ENCODE measurements around the gene TCF25. TPM values are rescaled to one million over a fixed set of nuclear protein-coding genes. Genes with fewer than 3 reads are reported as not detected.
"Not testable (repeated sequence)": the region's sequence is repeated elsewhere in the genome, so short reads cannot be mapped to it uniquely, and the experiment has no call there.

Gene TCF25
- total RNA-seq, 1 experiment from 2014 or later = 345 TPM

GRCh38 chr16:89931305-89931896 is 58.0 kb downstream of the TCF25 start:
- Histone ChIP-seq H2AFZ (ENCODE audit: low read depth, low read length, poor library complexity, severe bottlenecking) (no peak overlapping the region), H3K4me3 (replicated peaks in 1 of 2; ENCODE audit: low read depth in 1 of 2, low read length in 2 of 2) (no peak overlapping the region), H3K9ac (ENCODE audit: low read length) (no peak overlapping the region), H3K9me3 (ENCODE audit: control insufficient read depth in 1 of 2, insufficient read depth in 1 of 2, low read depth in 1 of 2, low read length in 2 of 2) (peaks cover 0 to 5% of the 10 kb centered on the region in 2 experiments; a peak in 1 of 4 replicates), H3K4me2 (ENCODE audit: low read length) (no peak overlapping the region), H3K27ac (ENCODE audit: low read depth, low read length) (peak overlapping the region; percentile 22; the same call in 1 of the 2 replicates), H3K27me3 (ENCODE audit: insufficient read depth, low read length) (no peaks in the 10 kb centered on the region), H4K20me1 (ENCODE audit: insufficient read depth) (no peaks in the 10 kb centered on the region), H3K79me2 (ENCODE audit: insufficient read depth, low read length) (peaks cover 48% of the 10 kb centered on the region), H3K36me3 (ENCODE audit: control insufficient read depth in 1 of 2, insufficient read depth in 2 of 2, low read length in 2 of 2) (peaks cover 54 to 62% of the 10 kb centered on the region in 2 experiments), H3K4me1 (ENCODE audit: control insufficient read depth in 1 of 2, insufficient read depth in 2 of 2, low read length in 2 of 2) (peaks cover 0 to 7% of the 10 kb centered on the region in 2 experiments; a peak in 1 of 4 replicates), H3K9me2 (ENCODE audit: insufficient read depth) (no peaks in the 10 kb centered on the region)
- intact Hi-C loops (cut with micrococcal nuclease) = no loop called here
- CTCF ChIA-PET = no interaction called here
- RAD21 ChIA-PET (ENCODE audit: low non-redundant PET in 1 of 2, low total read pairs in 2 of 2, uncharacterized antibody in 2 of 2, unreplicated experiment in 2 of 2) = no interaction called here
- BruUV-seq (replicated peaks) = no TSS peak
- ATAC-seq (no peak), DNase-seq (ENCODE audit: low read depth, low spot score) (no peak)
- TF ChIP-seq POLR2A (IDR thresholded peaks at IDR 0.05; ENCODE audit: borderline replicate concordance, extremely low read depth, insufficient read depth, insufficient read length) = no peak
- no peak for TF ChIP-seq FOSL1 (IDR thresholded peaks at IDR 0.05; ENCODE audit: low read depth)
- no peak for TF ChIP-seq JUND (IDR thresholded peaks at IDR 0.05)
- no peak for TF ChIP-seq SP1 (IDR thresholded peaks at IDR 0.05; ENCODE audit: low read depth)
- POLR2A ChIA-PET = interaction anchor here (1.0 to 2.0 kb wide), 2 partner anchors 8 to 10 kb away, joined by 3 to 9 read pairs; partner anchors contain the start of gene TUBB3

- Histone ChIP-seq H3K27me3 (ENCODE audit: insufficient read depth, low read length) (no peaks in the 10 kb centered on the region), H3K4me3 (replicated peaks in 1 of 2; ENCODE audit: low read depth in 1 of 2, low read length in 2 of 2) (no peak overlapping the region), H3K36me3 (ENCODE audit: control insufficient read depth in 1 of 2, insufficient read depth in 2 of 2, low read length in 2 of 2) (peaks cover 54 to 62% of the 10 kb centered on the region in 2 experiments), H3K27ac (ENCODE audit: low read depth, low read length) (peak overlapping the region; percentile 22; the same call in 1 of the 2 replicates), H3K9ac (ENCODE audit: low read length) (no peak overlapping the region), H3K79me2 (ENCODE audit: insufficient read depth, low read length) (peaks cover 42% of the 10 kb centered on the region), H3K4me1 (ENCODE audit: control insufficient read depth in 1 of 2, insufficient read depth in 2 of 2, low read length in 2 of 2) (peaks cover 0 to 7% of the 10 kb centered on the region in 2 experiments; a peak in 1 of 4 replicates), H3K9me3 (ENCODE audit: control insufficient read depth in 1 of 2, insufficient read depth in 1 of 2, low read depth in 1 of 2, low read length in 2 of 2) (peaks cover 0 to 5% of the 10 kb centered on the region in 2 experiments; a peak in 1 of 4 replicates), H3K4me2 (ENCODE audit: low read length) (no peak overlapping the region), H4K20me1 (ENCODE audit: insufficient read depth) (no peaks in the 10 kb centered on the region), H2AFZ (ENCODE audit: low read depth, low read length, poor library complexity, severe bottlenecking) (no peak overlapping the region), H3K9me2 (ENCODE audit: insufficient read depth) (no peaks in the 10 kb centered on the region)
- TF ChIP-seq, protein P1, sequence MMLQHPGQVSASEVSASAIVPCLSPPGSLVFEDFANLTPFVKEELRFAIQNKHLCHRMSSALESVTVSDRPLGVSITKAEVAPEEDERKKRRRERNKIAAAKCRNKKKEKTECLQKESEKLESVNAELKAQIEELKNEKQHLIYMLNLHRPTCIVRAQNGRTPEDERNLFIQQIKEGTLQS (IDR thresholded peaks at IDR 0.05) = no peak
- TF ChIP-seq POLR2AphosphoS5 (IDR thresholded peaks at IDR 0.05; ENCODE audit: low read depth, low read length) = peak; percentile 10; the same call in 1 of the 2 replicates
- RAD21 ChIA-PET (ENCODE audit: low non-redundant PET in 1 of 2, low total read pairs in 2 of 2, uncharacterized antibody in 2 of 2, unreplicated experiment in 2 of 2) = no interaction called here
- CTCF ChIA-PET = no interaction called here
- ATAC-seq (no peak), DNase-seq (ENCODE audit: low read depth, low spot score) (no peak)
- intact Hi-C loops (cut with micrococcal nuclease) = no loop called here
- no TSS peak for BruUV-seq (replicated peaks)
- POLR2A ChIA-PET = interaction anchor here (0.6 to 2.0 kb wide), 3 partner anchors 9 to 141 kb away, joined by 3 to 9 read pairs (median 4); partner anchors contain the start of gene TUBB3
These were observed 58.6 kb downstream of the TCF25 start for GRCh38 chr16:89931964-89932363.

DNA sequence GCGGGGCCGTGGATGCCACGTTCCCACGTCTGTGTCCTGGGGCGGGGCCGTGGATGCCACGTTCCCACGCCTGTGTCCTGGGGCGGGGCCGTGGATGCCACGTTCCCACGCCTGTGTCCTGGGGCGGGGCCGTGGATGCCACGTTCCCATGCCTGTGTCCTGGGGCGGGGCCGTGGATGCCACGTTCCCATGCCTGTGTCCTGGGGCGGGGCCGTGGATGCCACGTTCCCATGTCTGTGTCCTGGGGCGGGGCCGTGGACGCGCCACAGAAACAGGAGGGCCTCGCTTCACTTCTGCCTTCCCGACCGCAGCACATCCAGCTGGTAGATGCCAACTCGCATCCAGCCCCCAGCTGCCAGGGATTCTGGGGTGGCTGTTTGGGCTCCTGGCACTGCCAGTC is 60.6 kb downstream of the TCF25 start:
- H2AFZ ChIP-seq (ENCODE audit: low read depth, low read length, poor library complexity, severe bottlenecking); CTCF ChIA-PET; H3K4me1 ChIP-seq (ENCODE audit: control insufficient read depth in 1 of 2, insufficient read depth in 2 of 2, low read length in 2 of 2); H3K27ac ChIP-seq (ENCODE audit: low read depth, low read length); ATAC-seq; H3K9me3 ChIP-seq (ENCODE audit: control insufficient read depth in 1 of 2, insufficient read depth in 1 of 2, low read depth in 1 of 2, low read length in 2 of 2); H3K9me2 ChIP-seq (ENCODE audit: insufficient read depth); RAD21 ChIA-PET (ENCODE audit: low non-redundant PET in 1 of 2, low total read pairs in 2 of 2, uncharacterized antibody in 2 of 2, unreplicated experiment in 2 of 2); H3K9ac ChIP-seq (ENCODE audit: low read length); H3K4me2 ChIP-seq (ENCODE audit: low read length); H3K27me3 ChIP-seq (ENCODE audit: insufficient read depth, low read length); BruUV-seq (replicated peaks); H3K4me3 ChIP-seq (replicated peaks in 1 of 2; ENCODE audit: low read depth in 1 of 2, low read length in 2 of 2); H4K20me1 ChIP-seq (ENCODE audit: insufficient read depth); intact Hi-C loops (cut with micrococcal nuclease); DNase-seq (ENCODE audit: low read depth, low spot score): not testable (repeated sequence)
- H3K36me3 ChIP-seq (ENCODE audit: control insufficient read depth in 1 of 2, insufficient read depth in 2 of 2, low read length in 2 of 2) = peaks cover 47 to 55% of the 10 kb centered on the region in 2 experiments
- peaks cover 25% of the 10 kb centered on the region for H3K79me2 ChIP-seq (ENCODE audit: insufficient read depth, low read length)
- POLR2A ChIA-PET = interaction anchor here (1.4 kb wide), 1 partner anchor 12 kb away, joined by 5 read pairs; no protein-coding TSS in a partner anchor

All from HCT116 (cell line).